Amygdala (tissue), 56 donors: Measurements from ENCODE around the gene ADCY5.

Experiments
- DNase-seq, 56 donors: peaks; one replicate each; lab custom pipeline; 2025; lab: John Stamatoyannopoulos, UW

Gene ADCY5

GRCh38 chr3:123333401-123333800 is 115.5 kb downstream of the ADCY5 start:
- DNase-seq: no peak

GRCh38 chr3:123332124-123332641 is 116.7 kb downstream of the ADCY5 start:
- DNase-seq: no peak

- DNase-seq: no peak
These were observed 117.2 kb downstream of the ADCY5 start for GRCh38 chr3:123331651-123332050.

GRCh38 chr3:123331006-123331405 is 117.9 kb downstream of the ADCY5 start:
- no peak for DNase-seq

GRCh38 chr3:123330441-123330991 is 118.4 kb downstream of the ADCY5 start:
- no peak for DNase-seq

- DNase-seq: peak in 13 of 56 donors; percentile 4 to 53 (median 20)
These were observed 119.1 kb downstream of the ADCY5 start for GRCh38 chr3:123329636-123330340.

DNA sequence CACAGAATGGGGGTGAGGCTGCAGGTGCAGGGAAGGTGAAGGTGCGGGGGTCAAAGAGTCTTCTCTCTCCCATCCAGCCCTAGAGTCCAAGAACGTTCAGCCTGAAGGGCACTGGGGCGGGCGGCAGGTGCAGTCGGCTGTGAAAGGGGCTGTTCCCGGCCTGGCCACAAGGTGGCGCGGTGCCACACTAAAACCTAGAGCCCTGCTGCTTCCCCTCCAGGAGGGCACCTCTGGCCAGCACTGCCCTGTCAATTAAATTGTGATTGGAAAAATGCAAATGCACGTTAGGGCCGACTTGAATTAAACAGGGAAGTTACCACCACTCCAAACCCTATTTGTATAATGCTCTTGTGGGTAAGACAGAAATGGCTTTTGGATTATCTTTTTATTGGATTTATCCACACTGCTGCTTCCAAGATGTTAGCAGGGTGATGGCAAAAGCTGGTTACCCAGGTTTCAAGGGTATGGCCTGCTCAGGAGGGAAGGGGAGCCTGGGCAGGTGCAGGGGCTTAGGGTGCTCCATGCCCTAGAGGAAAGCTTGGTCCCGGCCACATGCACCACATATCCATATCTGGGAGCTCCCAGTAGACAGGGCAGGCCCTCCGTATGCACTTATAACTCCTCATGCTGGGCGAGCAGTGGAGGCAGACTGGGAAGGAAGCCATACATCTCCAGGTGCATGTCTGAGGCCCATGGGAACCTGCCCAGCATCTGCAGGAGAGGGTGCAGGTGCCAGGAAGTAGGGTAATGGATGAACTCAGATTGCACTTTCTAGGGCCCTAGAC is 119.8 kb downstream of the ADCY5 start:
- DNase-seq: peak in 50 of 56 donors; percentile 9 to 88 (median 52)

DNA sequence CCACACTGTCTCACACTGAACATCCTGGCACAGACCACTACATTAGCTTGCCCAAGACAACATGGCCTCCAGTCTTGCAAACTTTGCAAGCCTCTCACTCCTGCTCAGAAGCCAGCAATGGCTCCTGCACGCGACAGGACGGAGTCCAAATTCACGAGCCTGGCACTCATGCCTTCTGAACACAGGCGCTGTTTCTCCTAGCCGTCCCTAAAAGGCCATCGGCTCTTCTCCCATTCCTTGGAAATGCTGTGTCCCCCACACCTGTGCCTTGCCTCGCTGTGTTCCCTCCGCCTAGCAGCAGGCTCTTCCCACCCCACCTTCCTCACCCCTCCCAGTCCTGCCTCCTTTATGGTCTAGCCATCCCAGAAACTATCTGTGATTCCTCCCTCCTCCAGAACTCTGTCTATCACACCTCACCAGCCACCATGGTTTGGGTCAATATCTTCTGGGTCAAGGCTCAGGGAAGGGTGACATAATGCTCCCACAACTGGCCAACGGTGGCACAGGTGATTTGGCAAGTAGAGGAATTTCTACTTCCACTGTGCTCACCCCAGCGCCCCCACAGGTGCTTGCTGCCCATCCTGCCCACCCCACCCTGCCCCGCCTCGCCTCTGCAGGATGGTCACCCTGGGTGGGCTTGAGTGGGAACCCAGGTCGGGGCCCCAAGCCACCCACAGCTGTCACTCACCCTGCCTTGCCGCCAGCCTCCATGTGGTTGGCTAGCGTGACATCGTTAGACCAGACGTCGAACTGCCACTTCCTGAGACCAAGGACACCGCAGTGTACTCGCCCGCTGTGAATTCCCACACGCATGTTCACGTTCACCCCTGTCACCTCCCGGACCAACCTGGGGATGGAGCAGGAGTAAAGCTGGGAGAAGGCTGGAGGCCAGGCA is 120.7 kb downstream of the ADCY5 start:
- no peak for DNase-seq

DNA sequence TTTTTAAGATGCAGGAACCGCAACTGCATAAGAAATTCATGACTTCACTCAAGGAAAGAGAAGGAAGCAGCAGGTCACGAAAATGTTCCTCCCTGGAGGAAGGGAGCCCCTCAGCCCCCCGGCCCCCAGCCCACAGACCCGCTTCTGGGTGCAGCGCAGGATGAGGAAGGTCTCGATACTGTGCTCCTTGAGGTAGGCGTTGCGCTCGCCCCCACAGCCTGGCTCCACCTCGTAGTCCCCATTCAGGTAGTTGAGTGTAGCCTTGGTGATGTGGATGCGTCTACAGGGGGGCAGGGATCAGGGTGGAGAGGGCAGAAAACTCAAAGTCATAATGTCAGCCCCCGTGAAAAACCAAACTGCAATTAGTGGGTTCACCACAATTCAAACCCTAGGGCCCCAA is 121.4 kb downstream of the ADCY5 start:
- no peak for DNase-seq

GRCh38 chr3:123326531-123326930 is 122.4 kb downstream of the ADCY5 start:
- DNase-seq: no peak

DNA sequence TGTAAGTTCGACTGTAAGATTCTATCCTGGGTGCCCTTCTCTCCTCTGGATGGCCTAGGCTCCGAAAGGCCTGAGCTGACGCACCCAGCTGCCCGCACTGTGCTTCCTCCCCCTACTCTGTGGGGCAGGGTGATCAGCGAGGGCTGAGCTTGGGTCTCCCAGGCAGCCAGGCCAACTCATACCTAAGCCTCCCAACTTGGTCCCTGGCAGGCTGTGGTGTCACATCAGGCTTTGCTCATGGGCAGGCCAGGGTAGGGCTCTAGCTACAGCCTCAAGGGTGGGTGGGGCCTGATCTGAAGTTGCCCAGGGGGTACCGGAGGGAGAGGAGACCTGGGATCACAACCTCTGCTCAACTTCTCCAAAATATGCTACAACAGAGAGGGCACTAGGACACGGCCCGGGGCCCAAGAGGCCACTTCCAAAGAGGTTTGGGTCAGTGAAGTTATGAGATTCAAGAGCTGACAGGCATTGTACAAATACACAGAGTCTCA is 123.1 kb downstream of the ADCY5 start:
- DNase-seq: no peak

DNA sequence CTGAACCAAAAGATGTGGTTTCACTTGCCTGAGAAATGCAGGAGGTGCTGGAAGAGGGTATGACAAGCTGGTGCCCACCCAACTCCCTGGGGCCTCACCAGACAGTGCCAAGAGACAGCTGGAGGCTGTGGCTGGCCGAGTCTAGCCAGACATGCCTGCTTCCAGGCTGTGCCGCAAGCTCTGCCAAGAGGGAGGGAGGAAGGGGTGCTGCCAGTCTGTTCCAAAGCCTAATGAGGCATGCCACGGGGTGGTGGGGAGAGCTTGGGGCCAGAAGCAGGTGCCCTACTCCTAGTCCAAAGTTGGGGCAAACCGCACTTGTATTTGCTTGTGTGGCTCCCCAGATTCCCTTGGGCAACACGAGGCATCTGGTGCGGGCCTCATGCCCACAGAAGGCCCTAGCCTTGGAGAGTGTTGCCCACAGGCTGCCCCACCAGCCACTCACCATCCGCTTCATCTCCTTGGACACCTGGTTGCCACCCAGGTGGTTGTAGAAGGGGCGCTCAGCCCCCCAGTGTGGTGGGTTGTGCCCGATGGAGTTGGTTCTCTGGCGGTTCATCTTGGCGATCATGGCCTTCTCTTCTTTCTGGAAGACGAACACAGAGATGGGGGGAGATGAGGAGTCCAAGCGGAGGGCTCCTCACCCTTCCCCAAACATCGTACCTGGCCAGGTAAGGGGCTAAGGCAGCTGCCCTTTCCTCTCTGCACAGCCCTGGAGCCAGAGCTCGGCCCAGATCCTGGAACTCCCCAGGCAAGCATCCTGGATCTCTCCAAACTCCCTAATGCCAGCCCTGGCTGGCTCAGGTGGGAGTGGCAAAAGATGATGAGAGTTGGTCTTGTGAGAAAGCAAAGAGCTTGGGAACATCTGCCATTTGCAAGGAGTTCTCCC is 123.8 kb downstream of the ADCY5 start:
- no peak for DNase-seq

DNA sequence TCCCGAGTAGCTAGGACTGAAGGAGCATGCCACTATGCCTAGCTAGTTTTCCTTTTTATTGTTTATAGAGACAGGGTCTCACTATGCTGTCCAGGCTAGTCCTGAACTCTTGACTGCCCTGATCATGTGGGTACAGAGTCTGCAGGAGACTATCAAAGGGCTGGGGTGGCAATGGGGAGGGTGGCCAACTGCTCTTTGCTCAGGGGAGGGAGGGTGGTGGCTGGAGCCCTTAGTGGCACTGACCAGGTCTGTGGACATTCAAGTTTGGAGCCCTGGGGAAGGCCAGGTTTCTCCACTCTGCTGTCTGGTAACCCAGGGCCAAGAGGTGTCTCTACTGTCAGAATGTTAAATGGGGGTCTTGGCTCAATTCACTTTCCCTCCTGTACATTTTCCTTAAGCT is 125.1 kb downstream of the ADCY5 start:
- DNase-seq: no peak

- no peak for DNase-seq
These were observed 126.0 kb downstream of the ADCY5 start for GRCh38 chr3:123322866-123323265.

- DNase-seq: no peak
These were observed 127.1 kb downstream of the ADCY5 start for GRCh38 chr3:123321806-123322205.

GRCh38 chr3:123320221-123320620 is 128.7 kb downstream of the ADCY5 start:
- DNase-seq: no peak

DNA sequence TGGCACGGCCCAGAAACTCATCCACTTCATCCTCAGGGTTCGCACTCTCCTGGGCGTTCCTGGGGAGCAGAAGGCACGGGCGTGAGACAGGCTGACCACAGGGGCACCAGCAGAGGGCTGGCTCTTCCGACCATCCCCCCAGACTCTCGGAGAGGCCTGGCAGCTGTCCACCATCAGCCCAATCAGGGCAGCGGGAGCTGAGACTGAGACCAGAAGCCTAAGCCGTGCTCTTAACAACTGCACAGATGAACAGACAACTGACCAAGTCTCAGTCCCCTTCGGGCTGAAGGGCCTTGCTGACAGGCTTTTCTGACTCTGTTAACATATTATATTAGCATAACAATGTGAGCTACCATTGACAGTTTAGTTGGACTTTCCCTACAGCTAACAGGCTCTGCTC is 129.1 kb downstream of the ADCY5 start:
- DNase-seq: no peak

DNA sequence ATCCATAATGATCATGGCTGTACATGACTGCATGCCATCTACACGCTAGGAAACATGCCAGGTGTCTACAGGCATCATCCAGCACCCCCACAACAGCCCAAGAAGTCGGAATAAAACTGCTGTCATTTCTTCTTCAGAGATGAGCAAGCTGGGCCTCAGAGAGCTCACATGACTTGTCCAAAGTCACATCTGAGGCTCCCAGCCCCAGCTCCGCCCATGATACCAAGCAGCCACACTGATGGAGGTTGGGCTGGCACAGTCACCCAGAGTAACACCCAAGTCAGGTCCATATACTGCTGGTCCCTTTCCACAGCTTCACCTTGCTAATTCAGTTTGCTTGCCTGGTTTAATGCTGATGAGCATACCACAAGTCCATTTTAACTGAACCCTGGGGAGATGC is 130.5 kb downstream of the ADCY5 start:
- no peak for DNase-seq

DNA sequence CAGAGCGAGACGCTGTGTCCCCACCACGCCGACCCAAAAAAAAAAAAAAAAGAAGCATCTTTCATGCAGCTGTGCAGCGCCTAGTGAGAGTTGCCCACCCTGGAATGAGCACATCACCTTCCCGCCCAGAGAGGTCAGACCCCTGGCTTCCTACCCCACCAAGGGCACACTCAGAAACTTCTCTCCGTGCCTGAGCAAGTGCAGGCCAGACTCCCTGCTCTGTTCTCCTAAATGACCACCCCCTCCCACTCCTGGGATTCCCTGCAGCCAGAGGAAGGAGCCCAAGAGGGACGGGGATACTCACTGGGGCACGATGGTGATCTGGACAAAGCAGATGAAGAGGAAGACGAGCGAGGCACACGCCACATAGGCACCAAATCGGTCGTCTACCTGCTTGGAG is 131.2 kb downstream of the ADCY5 start:
- no peak for DNase-seq
